ENCODE measurements around the gene GHRH.

GHRH gene

DNA sequence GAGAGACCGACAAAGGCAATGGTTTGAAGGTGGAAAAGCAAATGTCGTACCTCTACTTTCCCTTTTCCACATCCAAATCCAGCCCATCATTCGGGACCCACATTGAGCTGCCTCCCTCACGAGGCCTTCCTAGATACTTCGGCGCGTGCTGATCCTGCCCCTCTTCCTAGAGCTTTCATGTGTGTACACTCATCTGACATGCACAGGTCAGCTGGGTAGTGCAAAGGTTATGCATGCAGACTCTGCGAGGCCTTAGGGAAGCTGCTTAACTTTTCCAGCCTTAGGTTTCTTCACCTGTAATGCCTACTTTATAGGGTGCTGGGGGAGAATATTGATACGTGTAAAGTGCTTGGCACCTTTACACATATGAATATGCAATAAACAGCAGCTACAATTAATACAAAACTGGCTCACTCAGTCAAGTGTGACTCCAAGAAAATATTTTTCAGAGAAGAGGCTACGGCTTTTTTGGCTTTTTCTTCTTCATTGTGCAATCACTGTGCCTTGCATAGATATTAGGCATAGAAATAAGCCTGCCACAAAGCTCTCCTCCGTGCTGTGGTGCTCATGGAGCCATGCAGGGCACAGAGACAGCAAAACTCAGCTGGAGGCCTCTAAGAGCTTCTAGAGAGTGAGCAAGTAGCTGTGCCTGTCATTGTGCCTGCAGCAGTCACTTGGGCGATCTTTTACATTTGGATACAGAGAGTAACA, 24.2 kb upstream of the GHRH start:
- no peak for TF ChIP-seq CTCF (conservative IDR thresholded peaks at IDR 0.05; ENCODE audit: low read depth)
- POLR2A ChIA-PET (ENCODE audit: low non-redundant PET) = interaction anchor here (0.7 to 1.0 kb wide), 2 partner anchors 112 to 755 kb away, joined by 3 to 4 read pairs; no protein-coding TSS in a partner anchor
- H3K27ac ChIP-seq = no peak overlapping the region
- no peak for DNase-seq (ENCODE audit: low spot score)
- CTCF ChIA-PET = interaction anchor here (0.7 to 1.5 kb wide), 6 partner anchors 9 to 112 kb away, joined by 3 to 5 read pairs (median 3); no protein-coding TSS in a partner anchor

- ChIA-PET CTCF (interaction anchor here (0.5 to 1.0 kb wide), 4 partner anchors 54 to 208 kb away, joined by 3 to 6 read pairs (median 3); no protein-coding TSS in a partner anchor), POLR2A (ENCODE audit: low non-redundant PET) (interaction anchor here (1.0 kb wide), 1 partner anchor 113 kb away, joined by 4 read pairs; no protein-coding TSS in a partner anchor)
- no peak for DNase-seq (ENCODE audit: low spot score)
Measured at GRCh38 chr20:37284691-37285161, 23.1 kb upstream of the GHRH start.

GRCh38 chr20:37283530-37284195, 22.0 kb upstream of the GHRH start:
- ChIA-PET CTCF (interaction anchor here (0.9 to 2.1 kb wide), 4 partner anchors 76 to 250 kb away, joined by 3 to 6 read pairs (median 4); no protein-coding TSS in a partner anchor), POLR2A (ENCODE audit: low non-redundant PET) (no interaction called here)
- no peak for TF ChIP-seq CTCF (conservative IDR thresholded peaks at IDR 0.05; ENCODE audit: low read depth)
- DNase-seq (ENCODE audit: low spot score) = no peak
- no peak overlapping the region for H3K27ac ChIP-seq

More at GRCh38 chr20:37284691-37285161, 23.1 kb upstream of the GHRH start:
- no peak overlapping the region for H3K27ac ChIP-seq
- no peak for TF ChIP-seq CTCF (conservative IDR thresholded peaks at IDR 0.05; ENCODE audit: low read depth)

GRCh38 chr20:37282556-37282955, 20.9 kb upstream of the GHRH start:
- no peak overlapping the region for H3K27ac ChIP-seq
- DNase-seq (ENCODE audit: low spot score) = peak; percentile 73
- ChIA-PET CTCF (interaction anchor here (0.5 to 2.1 kb wide), 11 partner anchors 9 to 252 kb away, joined by 3 to 6 read pairs (median 3); no protein-coding TSS in a partner anchor), POLR2A (ENCODE audit: low non-redundant PET) (no interaction called here)
- TF ChIP-seq CTCF (conservative IDR thresholded peaks at IDR 0.05; ENCODE audit: low read depth) = no peak; the same call in 1 of the 2 replicates

GRCh38 chr20:37280403-37280802, 18.8 kb upstream of the GHRH start:
- ChIA-PET POLR2A (ENCODE audit: low non-redundant PET) (interaction anchor here (0.7 to 1.4 kb wide), 2 partner anchors 9 to 65 kb away, joined by 3 to 5 read pairs; partner anchors contain the start of gene MANBAL), CTCF (interaction anchor here (0.9 to 1.2 kb wide), 2 partner anchors 82 to 254 kb away, joined by 3 read pairs; no protein-coding TSS in a partner anchor)
- no peak for TF ChIP-seq CTCF (conservative IDR thresholded peaks at IDR 0.05; ENCODE audit: low read depth)
- DNase-seq (ENCODE audit: low spot score) = no peak
- H3K27ac ChIP-seq = no peak overlapping the region

DNA sequence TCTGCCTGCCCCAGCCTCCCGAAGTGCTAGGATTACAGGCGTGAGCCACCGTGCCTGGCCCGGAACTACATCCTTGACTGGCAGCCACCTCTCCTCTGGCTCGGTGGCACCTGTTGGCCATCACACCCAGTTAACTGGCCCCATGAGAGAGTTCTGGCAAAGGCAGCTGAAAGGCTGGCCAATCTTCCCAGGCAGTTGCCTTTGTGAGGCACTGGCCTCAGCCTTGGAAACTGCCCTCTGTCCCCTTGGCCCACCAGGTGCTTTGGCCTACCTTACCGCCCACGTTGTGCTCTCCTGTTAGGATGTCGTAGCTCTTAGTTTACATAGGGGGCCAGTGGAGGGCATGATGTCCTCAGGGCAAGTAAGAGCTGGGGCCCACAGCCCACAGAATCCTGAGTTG, 18.2 kb upstream of the GHRH start:
- TF ChIP-seq CTCF (conservative IDR thresholded peaks at IDR 0.05; ENCODE audit: low read depth) = no peak
- no peak overlapping the region for H3K27ac ChIP-seq
- ChIA-PET CTCF (interaction anchor here (0.5 to 1.2 kb wide), 4 partner anchors 29 to 255 kb away, joined by 3 to 5 read pairs (median 3); no protein-coding TSS in a partner anchor), POLR2A (ENCODE audit: low non-redundant PET) (interaction anchor here (0.7 to 1.4 kb wide), 2 partner anchors 10 to 66 kb away, joined by 3 to 5 read pairs; partner anchors contain the start of gene MANBAL)
- DNase-seq (ENCODE audit: low spot score) = no peak

Measured in RWPE1 (cell line).